GM10266 (cell line): ENCODE results near the gene TIMM21.

Experiments
- DNase-seq: peaks from one replicate; pipeline ENCODE4 v3.0.0; 2012; ENCODE audit errors: extremely low spot score
- TF ChIP-seq, protein P1 (sequence below): IDR thresholded peaks from 2 replicates; pipeline ENCODE4 v1.5.1; 2012; ENCODE audit warnings: mild to moderate bottlenecking, low read depth; ENCODE audit not compliant: control insufficient read depth, insufficient read depth; ENCODE audit errors: missing control alignments

TIMM21 gene

DNA sequence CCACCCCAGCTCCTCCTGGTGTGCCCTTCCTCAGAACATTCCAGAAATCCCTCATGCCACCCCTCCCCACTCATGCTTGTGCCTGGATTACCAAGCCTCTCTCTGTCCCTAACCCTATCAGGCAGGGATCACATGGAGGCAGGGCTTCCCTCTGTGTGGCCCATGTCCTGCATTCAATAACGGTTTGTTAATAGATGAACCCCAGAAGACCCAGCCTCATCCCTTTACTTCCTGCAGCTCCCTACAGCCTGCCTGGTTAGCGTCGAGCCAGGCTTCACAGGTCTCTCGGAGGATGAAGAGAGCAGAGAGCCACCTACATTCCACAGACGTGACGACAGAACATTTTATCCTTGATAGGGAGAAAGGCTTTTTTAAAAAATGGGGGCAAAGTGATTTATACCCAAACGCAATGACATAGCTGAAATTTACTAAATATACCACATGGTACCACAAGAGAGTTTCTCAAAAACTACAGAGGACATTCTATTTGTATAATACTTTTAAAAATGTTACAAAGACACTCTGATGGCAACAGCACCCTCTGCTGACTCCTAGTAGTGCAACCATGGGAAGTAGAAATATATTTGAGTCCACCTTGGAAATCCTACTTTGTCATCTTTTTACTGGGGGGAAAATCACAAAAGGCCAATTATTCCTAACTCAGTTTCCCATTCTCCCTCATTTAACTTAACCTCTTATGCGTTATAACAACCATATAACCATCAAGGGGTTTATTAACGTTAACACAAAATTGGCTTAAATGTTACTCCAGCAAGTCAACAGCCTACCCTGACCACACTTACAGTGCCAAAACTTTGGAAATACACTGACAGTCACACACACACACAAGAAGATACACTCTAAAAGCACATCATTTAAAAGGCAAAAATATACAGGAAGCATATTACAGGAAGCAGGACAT, 31.4 kb upstream of the TIMM21 start:
- no peak for DNase-seq

GRCh38 chr18:74123200-74123599, 25.1 kb upstream of the TIMM21 start:
- TF ChIP-seq, protein P1, sequence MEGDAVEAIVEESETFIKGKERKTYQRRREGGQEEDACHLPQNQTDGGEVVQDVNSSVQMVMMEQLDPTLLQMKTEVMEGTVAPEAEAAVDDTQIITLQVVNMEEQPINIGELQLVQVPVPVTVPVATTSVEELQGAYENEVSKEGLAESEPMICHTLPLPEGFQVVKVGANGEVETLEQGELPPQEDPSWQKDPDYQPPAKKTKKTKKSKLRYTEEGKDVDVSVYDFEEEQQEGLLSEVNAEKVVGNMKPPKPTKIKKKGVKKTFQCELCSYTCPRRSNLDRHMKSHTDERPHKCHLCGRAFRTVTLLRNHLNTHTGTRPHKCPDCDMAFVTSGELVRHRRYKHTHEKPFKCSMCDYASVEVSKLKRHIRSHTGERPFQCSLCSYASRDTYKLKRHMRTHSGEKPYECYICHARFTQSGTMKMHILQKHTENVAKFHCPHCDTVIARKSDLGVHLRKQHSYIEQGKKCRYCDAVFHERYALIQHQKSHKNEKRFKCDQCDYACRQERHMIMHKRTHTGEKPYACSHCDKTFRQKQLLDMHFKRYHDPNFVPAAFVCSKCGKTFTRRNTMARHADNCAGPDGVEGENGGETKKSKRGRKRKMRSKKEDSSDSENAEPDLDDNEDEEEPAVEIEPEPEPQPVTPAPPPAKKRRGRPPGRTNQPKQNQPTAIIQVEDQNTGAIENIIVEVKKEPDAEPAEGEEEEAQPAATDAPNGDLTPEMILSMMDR, result no peak

More for the DNA sequence above, 31.4 kb upstream of the TIMM21 start:
- TF ChIP-seq, protein P1, result peak; percentile 52

DNA sequence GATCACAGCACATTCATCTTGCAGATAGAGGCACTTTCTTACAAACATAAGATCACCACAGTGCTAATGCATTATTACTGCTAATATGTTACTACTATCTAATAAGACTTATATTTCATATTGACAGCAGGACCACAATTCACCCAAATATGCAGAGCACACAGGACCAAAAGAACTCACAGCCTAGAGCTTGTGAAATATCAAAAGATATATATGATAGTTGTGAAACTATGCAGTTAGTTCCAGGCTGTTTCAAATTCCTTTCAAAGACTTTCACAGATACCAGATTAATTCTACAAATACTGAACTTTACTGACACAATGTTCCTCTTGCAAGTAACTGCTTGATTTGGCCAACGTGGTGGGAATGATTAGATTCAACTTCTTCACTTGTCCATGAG, 23.7 kb upstream of the TIMM21 start:
- TF ChIP-seq, protein P1, result no peak

More at GRCh38 chr18:74123200-74123599, 25.1 kb upstream of the TIMM21 start:
- no peak for DNase-seq

GRCh38 chr18:74126684-74127655, 21.4 kb upstream of the TIMM21 start:
- TF ChIP-seq, protein P1, result no peak
- DNase-seq, result no peak

More for the DNA sequence above, 23.7 kb upstream of the TIMM21 start:
- DNase-seq, result no peak

DNA sequence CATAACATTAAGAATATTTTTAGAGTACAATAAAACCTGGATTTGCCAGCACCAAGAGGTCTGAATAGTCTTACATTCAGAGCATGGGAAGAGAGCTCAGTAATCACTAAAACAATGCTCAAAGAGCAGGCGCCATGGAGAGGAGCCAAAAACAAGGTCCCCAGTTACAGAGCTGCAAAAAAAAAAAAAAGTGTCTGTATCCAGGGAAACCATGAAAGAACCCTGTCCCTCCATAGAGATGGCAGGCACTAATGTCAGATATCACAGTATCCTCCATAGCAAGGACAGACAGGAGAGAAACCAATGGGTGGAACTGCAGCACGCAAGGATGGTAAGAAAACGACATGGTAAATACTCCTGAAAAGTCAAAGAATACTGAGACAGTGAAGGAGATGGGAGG, 20.2 kb upstream of the TIMM21 start:
- TF ChIP-seq, protein P1, result no peak
- no peak for DNase-seq

- TF ChIP-seq, protein P1, result no peak
- DNase-seq, result no peak
Measured at GRCh38 chr18:74131124-74131523, 17.2 kb upstream of the TIMM21 start.
